NK-92 treated with Interleukin-12 subunit alpha and Interleukin-12 subunit beta, amount 100 ng/mL, for 24 hours (cell line): ENCODE data around the gene DPH5.
"Not testable (repeated sequence)": the region's sequence is repeated elsewhere in the genome, so short reads cannot be mapped to it uniquely, and the experiment has no call there.

Experiments used
- DNase-seq: peaks from one replicate; lab custom pipeline; 2025; lab: John Stamatoyannopoulos, UW

Gene DPH5

DNA sequence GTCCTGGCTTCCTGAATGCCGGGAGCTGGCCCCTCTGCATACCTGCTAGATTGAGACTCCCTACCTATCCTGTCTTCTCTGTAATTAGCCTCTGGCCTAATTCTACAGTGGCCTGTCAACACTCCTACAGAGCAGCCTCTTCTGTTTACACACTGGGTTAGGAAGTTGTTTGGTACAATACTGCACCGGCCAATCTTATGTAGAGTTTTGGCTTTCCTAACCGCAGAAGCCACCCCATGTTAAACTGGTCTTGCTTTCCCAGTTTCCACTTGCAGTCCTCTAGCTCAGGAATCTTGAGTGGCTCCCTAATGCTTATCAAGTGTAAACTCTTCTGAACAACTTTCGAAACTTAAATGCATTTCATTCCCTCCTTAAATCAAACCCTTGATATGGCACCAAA lies 42.8 kb downstream of the DPH5 start:
- no peak for DNase-seq

GRCh38 chr1:100979631-100980030 lies 46.0 kb downstream of the DPH5 start:
- no peak for DNase-seq

- no peak for DNase-seq
These were observed 48.6 kb downstream of the DPH5 start for GRCh38 chr1:100976936-100977335.

DNA sequence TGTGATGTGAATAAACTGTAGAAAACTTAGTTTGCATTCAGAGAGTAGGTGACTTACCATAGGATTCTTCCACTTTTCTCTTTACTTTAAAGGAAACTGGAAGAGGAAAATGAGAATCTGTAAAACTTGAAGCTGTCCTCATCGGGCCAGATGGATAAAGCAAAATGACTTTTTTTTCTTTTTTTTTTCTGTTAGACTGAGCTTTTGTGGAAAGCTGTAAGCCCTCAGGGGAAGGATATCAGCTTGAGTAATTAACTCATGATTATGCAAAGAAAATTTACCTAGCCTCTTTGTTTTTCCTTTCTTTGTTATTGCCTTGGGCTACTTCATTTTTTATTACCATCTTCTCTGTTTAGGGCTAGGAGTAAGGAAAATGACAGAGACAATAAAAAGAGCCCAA lies 53.4 kb downstream of the DPH5 start:
- no peak for DNase-seq

- no peak for DNase-seq
These were observed 54.6 kb downstream of the DPH5 start for GRCh38 chr1:100971021-100971420.

GRCh38 chr1:100969327-100969726 lies 56.3 kb downstream of the DPH5 start:
- DNase-seq = no peak

- no peak for DNase-seq
These were observed 57.0 kb downstream of the DPH5 start for GRCh38 chr1:100968621-100969020.

GRCh38 chr1:100960098-100960497 lies 65.5 kb downstream of the DPH5 start:
- no peak for DNase-seq

DNA sequence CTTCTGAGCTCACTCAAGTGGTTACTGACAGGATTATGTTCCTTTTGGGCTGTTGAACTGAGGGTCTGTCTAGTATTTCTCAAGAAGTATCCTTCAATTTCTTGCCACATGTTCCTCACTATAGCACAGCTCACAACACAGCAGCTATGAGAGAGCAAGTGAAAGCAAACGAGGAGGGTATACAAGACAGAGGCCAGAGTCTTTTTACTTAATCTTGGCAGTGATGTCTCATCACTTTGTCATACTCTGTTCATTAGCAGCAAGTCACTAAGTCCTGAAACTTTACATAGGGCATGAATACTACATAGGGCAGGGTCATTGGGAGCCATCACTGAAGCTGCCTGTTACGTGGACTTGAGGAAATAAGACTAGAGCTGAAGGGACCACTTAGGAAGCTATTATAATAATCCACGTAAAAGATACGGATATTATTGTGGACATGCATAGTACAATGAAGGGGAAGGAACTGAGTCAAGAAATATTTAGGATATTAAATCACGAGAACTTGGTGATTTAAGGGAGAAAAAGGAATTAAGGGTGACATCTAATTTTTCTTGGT lies 66.0 kb downstream of the DPH5 start:
- DNase-seq = no peak

GRCh38 chr1:100955322-100955721 lies 70.3 kb downstream of the DPH5 start:
- no peak for DNase-seq

DNA sequence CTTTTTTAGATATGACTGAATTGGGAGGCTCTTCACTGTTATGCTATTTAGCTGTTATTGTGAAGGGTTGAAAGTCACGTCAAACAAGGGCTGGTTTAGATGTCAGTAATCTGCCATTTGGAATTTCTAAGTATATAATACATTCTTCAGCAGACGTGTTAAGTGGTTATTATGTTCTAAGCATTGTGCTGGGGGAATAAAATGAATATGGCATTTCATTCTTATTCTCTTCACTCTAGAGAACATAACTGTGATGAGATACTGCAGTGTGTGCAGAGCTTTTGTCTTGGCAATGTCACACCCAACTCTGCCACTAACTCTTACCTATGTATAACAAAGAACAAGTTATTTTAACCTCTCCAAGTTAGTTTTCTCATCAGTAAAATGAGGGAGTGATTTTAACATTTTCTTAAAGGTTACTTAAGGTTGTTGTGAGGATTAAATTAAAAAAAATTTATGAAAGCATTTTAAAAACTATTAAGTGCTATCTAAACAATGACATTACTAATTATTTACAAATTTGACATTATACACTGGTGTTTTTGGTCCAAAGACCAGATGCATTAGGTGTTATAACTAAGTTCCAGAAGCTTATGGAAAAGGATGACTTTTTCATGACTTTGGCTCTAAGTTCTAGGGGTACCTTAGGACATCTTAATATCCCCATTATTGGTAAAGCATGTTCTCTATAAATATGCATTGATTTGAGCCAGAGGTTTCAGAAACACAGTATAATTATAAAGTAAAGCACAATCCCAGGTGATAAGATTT lies 71.4 kb downstream of the DPH5 start:
- no peak for DNase-seq

GRCh38 chr1:100952970-100953369 lies 72.6 kb downstream of the DPH5 start:
- DNase-seq = not testable (repeated sequence)

DNA sequence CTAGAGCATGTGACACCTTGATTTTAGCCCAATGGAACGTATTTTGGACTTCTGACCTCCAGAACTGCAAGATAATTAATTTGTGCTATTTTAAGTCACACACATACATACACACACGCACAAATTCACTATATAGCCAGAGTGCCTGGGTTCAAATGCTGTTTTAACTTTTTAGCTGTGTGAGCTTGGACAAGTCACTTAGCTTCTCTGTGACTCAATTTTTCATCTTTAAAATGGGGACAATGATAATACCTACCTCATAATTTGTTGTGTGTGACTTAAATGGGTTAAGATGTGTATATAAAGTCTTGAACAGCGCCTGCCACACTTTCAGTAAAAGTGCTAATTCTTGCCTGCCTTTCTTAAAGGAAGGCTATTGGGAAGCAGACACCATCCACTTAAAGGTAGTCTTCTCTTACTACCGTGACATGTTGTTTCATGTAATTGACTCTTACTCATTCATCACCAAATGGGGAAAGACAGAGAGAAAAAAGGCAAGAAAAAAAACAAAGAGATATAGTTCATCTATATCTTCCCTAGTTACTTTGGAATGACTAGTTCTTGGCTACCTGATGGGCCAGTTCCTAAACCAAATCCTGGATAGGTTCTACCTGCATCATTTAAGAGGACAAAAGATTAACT lies 73.4 kb downstream of the DPH5 start:
- no peak for DNase-seq

DNA sequence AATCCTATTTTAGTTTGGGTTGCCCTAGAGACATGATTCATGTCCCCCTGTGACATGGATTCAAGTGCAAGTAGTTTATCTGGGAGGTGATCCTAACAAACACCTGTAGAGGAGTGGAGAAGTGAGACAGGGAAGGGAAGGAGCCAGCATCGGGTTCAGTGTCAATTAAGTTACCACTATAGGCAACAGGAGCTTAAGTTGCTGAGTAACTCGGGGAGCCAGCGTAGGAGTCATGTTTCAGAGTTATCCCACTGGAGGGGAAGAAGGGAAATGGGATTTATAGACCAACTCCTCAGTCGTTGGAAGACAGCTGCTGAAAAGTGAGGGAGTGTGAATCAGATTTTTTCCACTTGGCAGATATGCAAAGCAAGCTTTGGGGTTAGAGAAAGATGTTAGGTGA lies 74.8 kb downstream of the DPH5 start:
- DNase-seq = no peak

DNA sequence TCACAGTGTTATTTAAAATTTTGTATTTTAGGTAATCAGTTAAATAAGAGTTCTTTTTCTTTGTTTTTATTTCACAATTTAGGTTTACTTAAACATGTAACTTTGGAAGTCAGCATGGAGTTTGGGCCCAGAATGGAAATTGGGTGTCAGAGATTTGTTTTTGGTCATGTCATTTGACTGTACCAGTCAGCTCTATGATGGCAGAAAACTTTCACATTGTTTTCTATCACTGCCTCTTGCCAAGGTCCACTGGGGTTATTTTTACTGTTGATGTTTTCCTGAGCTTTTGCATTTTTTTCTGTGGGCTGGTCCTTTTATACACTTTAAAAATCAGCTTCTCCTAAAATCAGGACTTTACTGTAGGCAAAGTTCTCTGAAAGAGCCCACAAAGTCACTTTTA lies 75.2 kb downstream of the DPH5 start:
- DNase-seq = no peak

- peak; percentile 26 for DNase-seq
These were observed 75.9 kb downstream of the DPH5 start for GRCh38 chr1:100949515-100950158.

DNA sequence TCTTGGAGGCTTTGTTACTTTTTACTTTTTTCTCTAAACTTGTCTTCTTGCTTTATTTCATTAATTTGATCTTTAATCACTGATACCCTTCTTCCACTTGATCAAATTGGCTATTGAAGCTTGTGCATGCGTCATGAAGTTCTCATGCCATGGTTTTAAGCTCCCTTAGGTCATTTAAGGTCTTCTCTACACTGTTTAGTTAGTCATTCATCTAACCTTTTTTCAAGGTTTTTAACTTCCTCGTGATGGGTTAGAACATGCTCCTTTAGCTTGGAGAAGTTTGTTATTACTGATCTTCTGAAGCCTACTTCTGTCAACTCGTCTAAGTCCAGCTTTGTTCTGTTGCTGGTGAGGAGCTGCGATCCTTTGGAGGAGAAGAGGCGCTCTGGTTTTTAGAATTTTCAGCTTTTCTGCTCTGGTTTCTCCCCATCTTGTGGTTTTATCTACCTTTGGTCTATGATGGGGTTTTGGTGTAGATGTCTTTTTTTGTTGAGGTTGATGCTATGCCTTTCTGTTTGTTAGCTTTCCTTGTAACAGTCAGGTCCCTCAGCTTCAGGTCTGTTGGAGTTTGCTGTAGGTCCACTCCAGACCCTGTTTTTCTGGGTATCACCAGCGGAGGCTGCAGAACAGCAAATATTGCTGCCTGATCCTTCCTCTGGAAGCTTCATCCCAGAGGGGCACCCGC lies 76.7 kb downstream of the DPH5 start:
- not testable (repeated sequence) for DNase-seq

DNA sequence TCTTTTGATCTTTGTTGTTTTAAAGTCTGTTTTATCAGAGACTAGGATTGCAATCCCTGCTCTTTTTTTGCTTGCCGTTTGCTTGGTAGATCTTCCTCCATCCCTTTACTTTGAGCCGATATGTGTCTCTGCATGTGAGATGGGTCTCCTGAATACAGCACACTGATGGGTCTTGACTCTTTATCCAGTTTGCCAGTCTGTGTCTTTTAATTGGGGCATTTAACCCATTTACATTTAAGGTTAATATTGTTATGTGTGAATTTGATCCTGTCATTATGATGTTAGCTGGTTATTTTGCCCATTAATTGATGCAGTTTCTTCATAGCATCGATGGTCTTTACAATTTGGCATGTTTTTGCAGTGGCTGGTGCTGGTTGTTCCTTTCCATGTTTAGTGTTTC lies 77.8 kb downstream of the DPH5 start:
- not testable (repeated sequence) for DNase-seq

DNA sequence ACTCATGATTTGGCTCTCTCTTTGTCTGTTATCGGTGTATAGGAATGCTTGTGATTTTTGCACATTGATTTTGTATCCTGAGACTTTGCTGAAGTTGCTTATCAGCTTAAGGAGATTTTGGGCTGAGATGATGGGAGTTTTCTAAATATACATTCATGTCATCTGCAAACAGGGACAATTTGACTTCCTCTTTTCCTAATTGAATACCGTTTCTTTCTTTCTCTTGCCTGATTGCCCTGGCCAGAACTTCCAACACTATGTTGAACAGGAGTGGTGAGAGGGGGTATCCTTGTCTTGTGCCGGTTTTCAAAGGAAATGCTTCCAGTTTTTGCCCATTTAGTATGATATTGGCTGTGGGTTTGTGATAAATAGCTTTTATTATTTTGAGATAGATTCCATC lies 79.5 kb downstream of the DPH5 start:
- not testable (repeated sequence) for DNase-seq

DNA sequence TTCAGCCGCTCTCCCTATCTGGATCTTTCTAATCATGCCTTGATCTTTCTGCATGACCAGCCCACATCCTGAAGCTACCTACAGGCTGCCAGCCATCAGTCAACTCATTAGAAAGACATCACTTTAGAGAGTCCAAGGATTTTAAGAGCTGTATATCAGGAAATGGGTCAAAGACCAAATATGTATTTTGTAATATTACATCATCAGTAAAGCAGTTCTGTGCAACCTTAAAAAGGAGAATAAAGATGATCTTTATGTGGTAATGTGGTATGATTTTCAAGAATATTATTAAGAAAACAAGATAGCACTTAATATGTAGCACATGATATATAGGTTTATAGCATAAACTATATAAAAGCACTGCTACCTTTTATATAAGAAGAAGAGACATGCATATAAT lies 82.1 kb downstream of the DPH5 start:
- no peak for DNase-seq

GRCh38 chr1:100942304-100943046 lies 83.1 kb downstream of the DPH5 start:
- no peak for DNase-seq
